Fibroblast of villous mesenchyme (primary cell): Measurements from ENCODE around the gene AKR7A2. TPM values are rescaled to one million over a fixed set of nuclear protein-coding genes. Genes with fewer than 3 reads are reported as not detected.

Source experiments
- DNase-seq: peaks from one replicate; pipeline ENCODE4 v3.0.0-alpha.2; 2010; ENCODE audit warnings: low read depth
- H3K4me3 ChIP-seq: 2 replicates; pipeline ENCODE4 v1.5.1; 2011; ENCODE audit warnings: low read depth, mild to moderate bottlenecking, low read length
- total RNA-seq: library from RNA; depleted of rRNA; stranded (reverse); fragments of >200 nt; gene quantifications from 2 replicates; pipeline ENCODE4 v1.2.3, GENCODE V29; 2012
- TF ChIP-seq, protein P1 (sequence below): IDR thresholded peaks from 2 replicates; pipeline ENCODE4 v1.5.1; 2012; ENCODE audit warnings: low read depth, mild to moderate bottlenecking, low read length; ENCODE audit not compliant: insufficient read depth

The AKR7A2 gene
- total RNA-seq, 1 donor, result 55.3 TPM

DNA sequence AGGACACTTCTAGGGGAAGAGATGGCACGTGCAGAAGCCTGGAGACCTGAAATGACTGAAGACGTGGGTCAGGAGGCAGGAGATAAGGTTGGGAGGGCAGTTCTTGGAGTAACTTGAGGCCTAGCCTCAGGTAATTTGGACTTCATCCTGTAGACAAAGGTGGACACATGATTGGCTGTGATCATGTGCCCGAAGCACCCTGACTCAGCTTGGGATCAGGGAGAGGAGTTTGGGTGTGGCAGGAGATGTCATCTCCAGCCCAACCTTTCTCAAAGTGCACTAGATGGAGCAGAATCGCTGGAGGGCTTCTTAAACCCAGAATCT, 1.7 kb upstream of the AKR7A2 start:
- TF ChIP-seq, protein P1, sequence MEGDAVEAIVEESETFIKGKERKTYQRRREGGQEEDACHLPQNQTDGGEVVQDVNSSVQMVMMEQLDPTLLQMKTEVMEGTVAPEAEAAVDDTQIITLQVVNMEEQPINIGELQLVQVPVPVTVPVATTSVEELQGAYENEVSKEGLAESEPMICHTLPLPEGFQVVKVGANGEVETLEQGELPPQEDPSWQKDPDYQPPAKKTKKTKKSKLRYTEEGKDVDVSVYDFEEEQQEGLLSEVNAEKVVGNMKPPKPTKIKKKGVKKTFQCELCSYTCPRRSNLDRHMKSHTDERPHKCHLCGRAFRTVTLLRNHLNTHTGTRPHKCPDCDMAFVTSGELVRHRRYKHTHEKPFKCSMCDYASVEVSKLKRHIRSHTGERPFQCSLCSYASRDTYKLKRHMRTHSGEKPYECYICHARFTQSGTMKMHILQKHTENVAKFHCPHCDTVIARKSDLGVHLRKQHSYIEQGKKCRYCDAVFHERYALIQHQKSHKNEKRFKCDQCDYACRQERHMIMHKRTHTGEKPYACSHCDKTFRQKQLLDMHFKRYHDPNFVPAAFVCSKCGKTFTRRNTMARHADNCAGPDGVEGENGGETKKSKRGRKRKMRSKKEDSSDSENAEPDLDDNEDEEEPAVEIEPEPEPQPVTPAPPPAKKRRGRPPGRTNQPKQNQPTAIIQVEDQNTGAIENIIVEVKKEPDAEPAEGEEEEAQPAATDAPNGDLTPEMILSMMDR, result no peak
- DNase-seq, result no peak
- no peak overlapping the region for H3K4me3 ChIP-seq

DNA sequence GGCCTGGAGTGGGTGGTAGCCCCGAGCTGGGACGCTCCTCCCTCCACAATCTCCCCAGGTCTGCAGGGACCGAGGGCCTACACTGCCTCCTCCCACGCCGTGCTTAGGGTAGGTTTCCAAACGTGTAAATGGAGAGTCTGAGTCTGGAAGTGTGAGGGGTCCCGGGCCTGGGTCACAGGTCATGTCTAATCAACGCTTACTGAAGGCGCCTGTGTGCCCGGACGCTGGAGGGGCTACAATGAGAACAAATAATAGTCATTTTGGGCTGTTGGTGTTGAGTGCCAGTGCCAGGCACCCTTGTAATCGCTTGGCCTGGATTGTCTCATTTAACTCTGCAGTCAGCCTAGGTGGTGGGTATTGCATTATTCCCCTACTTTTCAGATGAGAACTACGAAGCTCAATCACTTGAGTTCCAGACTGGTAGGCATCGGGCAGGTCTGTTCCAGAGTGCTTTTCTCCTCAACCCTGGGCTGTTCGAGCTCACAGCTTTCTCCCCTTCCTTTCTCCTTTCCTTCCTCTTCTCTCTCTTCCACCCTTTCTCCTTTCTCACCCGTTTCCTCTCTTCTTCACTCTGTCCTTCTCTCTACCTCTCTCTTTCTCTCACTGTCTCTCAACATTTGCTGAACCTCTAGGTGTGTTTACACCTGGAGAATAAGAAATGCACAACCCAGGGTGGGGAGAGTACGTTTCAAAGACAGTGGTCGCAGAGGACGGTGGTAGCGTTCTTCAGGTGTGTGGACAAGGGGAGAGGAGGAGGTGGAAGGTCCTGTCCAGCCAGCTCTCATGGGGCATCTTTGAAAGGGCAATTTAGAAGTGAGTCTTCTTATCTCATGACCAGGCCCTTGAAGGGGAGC, 1.1 kb upstream of the AKR7A2 start:
- DNase-seq, result no peak
- TF ChIP-seq, protein P1, result no peak
- peak overlapping the region; percentile 78 for H3K4me3 ChIP-seq

DNA sequence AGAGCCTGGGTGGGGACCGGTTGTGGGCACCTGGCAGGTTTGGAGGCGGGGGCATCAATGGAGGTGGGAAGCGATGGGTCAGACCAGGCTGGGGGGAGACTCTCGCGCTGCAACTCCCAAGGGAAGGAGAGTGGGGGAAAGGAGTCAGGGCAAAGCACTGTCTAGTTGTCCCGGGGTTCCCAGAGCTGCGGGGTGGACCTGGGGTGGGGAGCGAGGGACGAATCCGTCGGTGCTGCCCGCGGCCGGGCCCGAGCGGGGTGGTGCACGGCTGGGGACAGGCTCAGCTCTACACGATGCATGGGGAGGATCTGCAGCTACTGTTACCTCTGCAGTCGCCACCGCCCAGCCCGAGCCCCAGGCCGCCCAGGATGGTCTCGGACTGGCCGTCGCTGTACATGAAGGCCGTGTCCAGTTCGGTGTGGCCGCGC, 427 bp downstream of the AKR7A2 start:
- DNase-seq, result no peak
- peak overlapping the region; percentile 84 for H3K4me3 ChIP-seq
- TF ChIP-seq, protein P1, result no peak

DNA sequence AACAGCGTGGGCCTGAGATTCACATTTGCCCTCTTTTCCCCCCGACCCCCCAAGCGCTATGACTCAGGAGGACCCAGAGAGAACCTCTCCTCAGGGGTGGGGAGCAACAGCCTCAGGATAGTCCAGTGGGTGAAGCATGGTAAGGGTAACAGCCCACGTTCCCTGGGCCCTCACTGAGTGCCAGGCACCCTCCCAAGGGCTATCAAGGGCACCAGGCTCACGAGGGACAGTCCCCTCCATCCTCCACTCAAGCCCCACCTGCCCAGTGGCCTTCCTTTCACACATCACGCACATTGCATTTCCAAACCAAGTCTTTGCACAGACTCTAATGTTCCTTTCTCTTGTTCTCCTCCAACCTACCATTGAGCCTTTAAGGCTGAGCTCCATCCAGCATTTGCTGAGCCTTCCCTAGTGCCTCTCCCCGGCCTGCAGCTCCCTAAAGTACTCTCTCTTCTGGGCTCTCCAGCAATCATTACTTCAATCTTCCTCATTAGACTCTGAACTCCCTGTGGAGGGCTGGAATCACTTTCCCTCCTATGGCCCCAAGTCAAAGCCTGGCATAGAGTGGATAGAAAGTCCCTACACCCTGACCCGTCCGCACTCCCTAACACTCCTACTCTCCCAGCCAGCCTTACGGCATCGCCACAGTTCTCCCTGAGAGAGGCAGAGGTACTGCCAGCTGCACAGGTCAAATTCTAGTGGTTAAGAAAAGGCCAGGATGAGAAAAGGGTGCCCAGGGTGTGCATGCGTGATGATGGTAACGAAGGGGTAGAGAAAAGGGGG, 1.0 kb downstream of the AKR7A2 start:
- DNase-seq, result no peak
- H3K4me3 ChIP-seq, result peak overlapping the region; percentile 84
- TF ChIP-seq, protein P1, result no peak

DNA sequence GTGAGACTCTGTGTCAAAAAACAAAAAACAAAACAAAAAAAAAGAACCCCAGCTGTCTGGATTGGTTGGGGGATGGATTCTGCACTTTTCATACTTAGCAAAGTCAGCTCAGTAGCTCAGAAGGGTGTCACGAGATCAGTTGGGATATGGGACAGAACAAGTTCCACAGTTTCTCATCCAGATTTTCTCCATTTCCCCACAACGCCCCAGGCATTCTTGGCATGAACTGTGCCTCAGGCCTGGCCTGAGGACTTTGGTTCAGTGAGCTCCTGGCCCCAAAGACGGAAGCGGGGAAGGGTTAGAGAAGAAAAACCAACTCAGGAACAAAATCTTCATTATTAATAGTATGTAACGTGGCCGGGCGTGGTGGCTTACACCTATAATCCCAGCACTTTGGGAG, 1.9 kb downstream of the AKR7A2 start:
- no peak overlapping the region for H3K4me3 ChIP-seq
- DNase-seq, result no peak
- TF ChIP-seq, protein P1, result no peak

DNA sequence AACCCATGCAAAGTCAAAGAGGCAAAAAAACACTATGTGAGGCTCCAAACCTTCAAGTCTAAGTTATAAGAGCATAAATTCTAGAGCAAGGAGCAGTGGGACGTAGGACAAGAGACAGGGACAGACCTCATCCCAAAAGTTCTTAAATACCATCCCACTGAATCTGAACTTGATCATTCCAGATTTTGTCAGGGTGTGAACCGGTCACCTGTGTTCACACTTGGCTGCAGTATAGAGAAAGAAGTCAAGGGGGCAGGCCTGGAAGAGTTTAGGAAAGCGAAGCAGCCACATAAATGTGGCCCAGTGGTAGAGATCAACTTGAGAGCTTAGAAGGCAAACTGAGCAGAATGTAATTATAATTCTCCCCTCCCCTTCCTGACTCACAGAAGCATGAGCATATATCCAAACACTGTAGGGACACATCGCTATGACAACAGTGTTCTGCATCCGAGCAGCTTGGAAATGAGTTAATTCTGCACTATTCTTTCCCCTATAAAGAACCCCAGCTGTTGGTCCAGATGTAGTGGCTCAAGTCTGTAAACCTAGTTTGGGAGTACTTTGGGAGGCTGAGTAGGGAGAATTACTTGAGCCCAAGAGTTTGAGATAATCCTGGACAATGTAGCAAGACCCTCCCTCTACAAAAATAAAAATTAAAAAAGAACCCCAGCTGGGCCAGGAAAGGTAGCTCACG, 2.7 kb downstream of the AKR7A2 start:
- H3K4me3 ChIP-seq, result no peak overlapping the region
- TF ChIP-seq, protein P1, result no peak
- DNase-seq, result peak; percentile 28
